NK-92 treated with Interleukin-12 subunit alpha and Interleukin-12 subunit beta, amount 100 ng/mL, for 24 hours (cell line): ENCODE data around the gene JAKMIP1.
A peak's percentile ranks its signal among the peaks of the same experiment; 100 is the strongest.

Experiments used
- DNase-seq: peaks from one replicate; lab custom pipeline; 2025; lab: John Stamatoyannopoulos, UW

JAKMIP1 gene

GRCh38 chr4:6180841-6181631, 19.3 kb downstream of the JAKMIP1 start:
- peak; percentile 81 for DNase-seq

- peak; percentile 76 for DNase-seq
These were observed 21.0 kb downstream of the JAKMIP1 start for GRCh38 chr4:6179362-6179761.

GRCh38 chr4:6178757-6179156, 21.6 kb downstream of the JAKMIP1 start:
- DNase-seq = no peak

GRCh38 chr4:6177587-6178197, 22.7 kb downstream of the JAKMIP1 start:
- peak; percentile 88 for DNase-seq

GRCh38 chr4:6175426-6175825, 24.9 kb downstream of the JAKMIP1 start:
- DNase-seq = no peak

GRCh38 chr4:6172927-6173200, 27.5 kb downstream of the JAKMIP1 start:
- no peak for DNase-seq

- no peak for DNase-seq
These were observed 28.0 kb downstream of the JAKMIP1 start for GRCh38 chr4:6172093-6172926.

- no peak for DNase-seq
These were observed 31.1 kb downstream of the JAKMIP1 start for GRCh38 chr4:6169239-6169638.

GRCh38 chr4:6165766-6166165, 34.6 kb downstream of the JAKMIP1 start:
- DNase-seq = no peak

- DNase-seq = no peak
These were observed 37.5 kb downstream of the JAKMIP1 start for GRCh38 chr4:6162885-6163284.

- DNase-seq = no peak
These were observed 38.4 kb downstream of the JAKMIP1 start for GRCh38 chr4:6161921-6162464.

- DNase-seq = no peak
These were observed 39.8 kb downstream of the JAKMIP1 start for GRCh38 chr4:6160536-6160935.

GRCh38 chr4:6157926-6158325, 42.4 kb downstream of the JAKMIP1 start:
- no peak for DNase-seq

GRCh38 chr4:6155996-6156750, 44.2 kb downstream of the JAKMIP1 start:
- DNase-seq = no peak

- no peak for DNase-seq
These were observed 45.5 kb downstream of the JAKMIP1 start for GRCh38 chr4:6154875-6155274.

- DNase-seq = no peak
These were observed 46.5 kb downstream of the JAKMIP1 start for GRCh38 chr4:6153874-6154273.

GRCh38 chr4:6152869-6153705, 47.3 kb downstream of the JAKMIP1 start:
- DNase-seq = no peak

GRCh38 chr4:6150046-6150735, 50.2 kb downstream of the JAKMIP1 start:
- no peak for DNase-seq

GRCh38 chr4:6148506-6149205, 51.7 kb downstream of the JAKMIP1 start:
- DNase-seq = no peak

GRCh38 chr4:6147441-6147840, 52.9 kb downstream of the JAKMIP1 start:
- no peak for DNase-seq
